Suppressor macrophage treated with lipopolysaccharide for 4 hours (primary cell): ENCODE data around the gene GPC1.

Experiments
- DNase-seq: peaks from one replicate; pipeline ENCODE4 v3.0.0-alpha.2; 2020

GPC1 gene

DNA sequence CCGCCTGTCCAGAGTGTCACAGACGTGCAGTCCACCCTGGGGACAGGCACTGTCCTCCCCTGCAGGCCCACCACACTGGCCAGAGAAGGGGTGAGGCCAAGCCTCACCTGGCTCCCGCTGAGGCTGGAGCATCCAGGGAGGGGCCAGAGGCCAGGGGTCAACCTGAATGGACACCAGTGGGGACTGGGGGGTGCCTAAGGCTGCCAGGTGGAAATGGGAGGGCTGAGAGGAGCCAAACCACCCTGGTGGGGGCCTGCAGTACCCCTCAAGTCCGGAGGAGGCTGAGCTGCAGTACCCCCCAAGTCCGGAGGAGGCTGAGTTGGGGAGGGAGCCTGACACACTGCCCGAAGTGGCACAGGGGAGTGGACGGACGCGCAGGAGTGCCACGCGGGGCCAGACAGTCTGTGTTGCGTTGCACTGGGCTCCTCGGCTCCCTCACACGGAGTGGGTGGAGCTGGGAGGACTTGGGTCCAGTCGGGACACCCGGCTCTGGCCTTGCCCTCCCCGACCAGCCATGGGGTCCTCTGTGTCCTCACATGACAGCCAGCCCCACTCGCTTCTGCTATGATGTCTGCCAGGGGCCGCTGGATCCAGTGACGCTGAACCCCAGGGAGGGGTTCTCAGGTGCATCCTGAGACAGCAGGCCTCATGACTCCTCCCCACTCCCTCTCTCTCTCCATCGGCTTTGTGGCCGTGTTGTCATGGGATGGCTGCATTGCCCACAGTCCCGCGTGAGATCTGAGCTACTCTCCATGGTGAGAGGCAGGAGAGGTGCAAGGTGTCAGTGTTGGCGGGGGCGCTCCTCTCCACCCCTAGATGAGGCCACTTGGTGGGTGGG lies 22.3 kb upstream of the GPC1 start:
- no peak for DNase-seq

DNA sequence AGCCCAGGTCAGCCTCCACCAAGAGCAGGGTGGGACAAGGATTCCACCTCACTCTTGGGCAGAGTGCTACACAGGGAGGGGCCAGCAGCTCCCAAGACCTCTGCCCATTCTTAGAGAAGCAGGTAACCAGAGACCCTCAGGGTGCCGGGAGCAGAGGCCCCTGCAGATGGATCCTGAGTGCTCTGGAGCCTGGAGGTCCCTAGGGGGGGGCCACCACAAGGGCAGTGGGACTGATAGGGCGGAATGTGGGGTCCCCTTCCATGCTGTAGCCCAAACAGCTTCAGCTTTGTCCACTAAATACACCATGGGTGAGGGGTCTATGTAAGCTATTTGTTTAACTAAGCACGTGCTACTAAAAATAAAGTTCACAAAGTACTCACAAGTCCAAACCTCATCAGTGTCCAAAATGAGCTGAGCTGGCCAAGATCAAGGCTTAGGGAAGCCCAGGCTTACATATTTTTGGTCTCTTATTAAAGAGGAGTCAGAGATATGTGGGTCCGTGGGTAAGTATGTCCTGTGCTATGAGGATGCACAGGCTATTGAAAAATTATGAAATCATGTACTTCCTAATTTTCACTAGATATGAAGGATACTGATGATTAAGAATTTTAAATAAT lies 21.5 kb upstream of the GPC1 start:
- DNase-seq, result no peak

DNA sequence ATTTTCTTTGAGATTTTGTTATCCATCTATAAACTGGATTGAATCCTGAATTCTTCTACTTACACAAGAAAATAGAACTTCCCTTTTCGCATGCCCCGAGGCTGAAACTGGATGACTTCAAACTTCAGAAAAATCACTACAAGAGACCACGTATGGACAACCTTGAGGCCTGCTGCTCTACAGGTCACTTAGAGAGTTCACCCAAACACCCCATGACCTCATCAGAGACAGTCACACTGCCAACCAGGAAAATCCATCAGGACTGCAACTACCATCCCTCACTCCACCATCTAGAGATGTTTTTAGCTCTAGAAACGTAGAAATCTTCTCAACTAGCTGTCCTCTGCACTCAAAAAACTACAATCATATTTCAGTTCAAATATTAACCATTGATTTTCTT lies 18.6 kb upstream of the GPC1 start:
- no peak for DNase-seq

DNA sequence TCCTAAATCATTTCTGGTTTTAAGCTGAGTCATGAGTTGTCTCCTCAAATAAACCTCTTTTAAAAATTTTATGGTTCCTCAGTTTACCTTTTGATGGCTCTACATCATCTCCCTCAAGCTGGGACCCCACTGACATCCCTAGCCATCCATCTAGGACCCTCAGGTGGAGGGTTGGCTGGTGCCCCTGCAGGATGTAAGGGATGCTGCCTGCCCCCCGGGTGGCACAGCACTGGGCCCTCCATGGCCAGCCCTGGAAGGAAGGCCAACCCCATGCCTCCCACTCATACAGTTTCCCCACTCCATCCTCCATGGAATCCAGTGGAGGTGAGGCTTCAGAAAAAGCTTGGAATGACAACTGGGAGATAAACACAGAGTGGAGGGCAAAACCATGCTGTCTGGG lies 17.2 kb upstream of the GPC1 start:
- no peak for DNase-seq

- no peak for DNase-seq
Observed at GRCh38 chr2:240419271-240419670, 16.2 kb upstream of the GPC1 start.

DNA sequence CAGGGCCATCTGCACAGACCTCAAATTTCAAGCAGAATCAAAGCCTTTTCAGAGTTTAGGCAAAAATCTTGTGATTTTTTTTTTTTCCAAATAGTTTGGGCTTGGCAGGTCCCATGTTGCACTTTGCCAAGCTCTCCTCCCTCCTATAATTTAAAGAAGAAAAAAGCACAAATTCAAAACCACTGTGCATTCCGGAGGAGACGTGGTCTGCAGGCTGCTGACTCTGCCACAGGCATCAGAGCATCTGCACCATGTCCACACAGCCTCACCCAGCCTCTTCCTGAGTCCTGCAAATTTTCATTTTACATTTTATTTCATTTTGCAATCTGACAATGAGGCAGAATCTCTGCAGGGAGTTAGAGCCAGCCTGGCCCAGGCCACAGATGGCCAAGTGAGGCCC lies 15.7 kb upstream of the GPC1 start:
- DNase-seq, result no peak

DNA sequence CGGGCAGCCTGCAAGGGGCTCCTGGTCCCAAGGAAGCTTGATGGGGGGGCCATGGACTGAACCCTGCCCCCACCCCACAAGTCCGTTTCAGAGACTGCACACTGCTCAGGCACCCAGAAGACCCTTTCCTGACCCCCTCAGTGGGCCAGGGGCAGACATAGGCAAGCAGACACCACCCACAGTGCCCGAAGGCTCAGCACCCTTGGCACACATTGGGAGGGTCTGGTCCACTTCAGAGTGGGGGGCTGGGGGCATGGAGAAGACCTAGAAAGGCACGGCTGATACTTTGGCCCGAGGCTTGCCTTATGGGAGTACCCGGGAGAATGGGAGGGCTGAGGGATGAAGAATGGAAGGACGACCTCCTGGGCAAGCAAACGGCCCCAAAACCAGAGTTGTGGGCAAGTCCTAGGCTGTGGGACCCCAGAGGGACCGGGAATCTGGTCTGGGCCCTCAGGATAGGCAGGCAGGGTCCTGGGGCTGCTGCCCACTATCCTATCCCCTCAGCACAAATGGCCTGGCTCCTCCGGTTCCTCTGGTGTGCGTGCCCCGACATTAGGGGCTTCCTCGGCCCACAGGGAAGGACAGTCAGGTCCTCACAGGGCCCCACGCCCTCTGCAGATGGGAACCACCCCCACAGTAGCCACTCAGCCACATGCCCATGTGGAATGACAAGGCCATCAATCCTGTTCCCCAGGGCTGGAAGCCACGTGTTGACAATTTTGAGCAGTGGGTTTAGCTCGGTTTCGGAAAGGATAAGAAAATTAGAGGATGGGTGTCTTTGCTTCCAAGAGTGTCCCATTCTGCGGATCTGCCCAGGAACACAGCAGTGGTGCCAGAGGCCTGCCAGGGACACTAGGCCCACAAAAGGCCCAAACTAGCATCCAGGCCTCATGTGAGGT lies 15.0 kb upstream of the GPC1 start:
- no peak for DNase-seq

- DNase-seq, result no peak
Observed at GRCh38 chr2:240421381-240421780, 14.1 kb upstream of the GPC1 start.

GRCh38 chr2:240422658-240423329 lies 12.7 kb upstream of the GPC1 start:
- DNase-seq, result no peak

DNA sequence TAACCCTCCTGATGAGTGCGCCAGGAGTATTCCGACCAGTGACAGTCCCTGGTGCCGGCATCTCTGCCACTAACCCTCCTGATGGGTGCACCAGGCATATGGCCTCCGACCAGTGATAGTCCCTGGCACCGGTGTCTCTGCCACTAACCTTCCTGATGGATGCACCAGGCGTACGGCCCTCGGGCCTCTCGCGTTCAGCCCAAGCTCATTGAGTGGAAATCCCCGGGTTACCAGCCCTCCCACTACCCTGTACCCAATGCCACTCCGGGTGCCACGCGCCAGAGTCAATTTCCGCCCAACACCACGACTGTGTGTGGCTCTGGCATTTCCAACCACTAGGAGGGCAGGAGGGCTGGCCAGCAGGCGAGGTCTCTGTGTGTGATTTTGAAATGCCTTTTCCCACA lies 11.7 kb upstream of the GPC1 start:
- no peak for DNase-seq

GRCh38 chr2:240424341-240425235 lies 10.9 kb upstream of the GPC1 start:
- DNase-seq, result no peak

DNA sequence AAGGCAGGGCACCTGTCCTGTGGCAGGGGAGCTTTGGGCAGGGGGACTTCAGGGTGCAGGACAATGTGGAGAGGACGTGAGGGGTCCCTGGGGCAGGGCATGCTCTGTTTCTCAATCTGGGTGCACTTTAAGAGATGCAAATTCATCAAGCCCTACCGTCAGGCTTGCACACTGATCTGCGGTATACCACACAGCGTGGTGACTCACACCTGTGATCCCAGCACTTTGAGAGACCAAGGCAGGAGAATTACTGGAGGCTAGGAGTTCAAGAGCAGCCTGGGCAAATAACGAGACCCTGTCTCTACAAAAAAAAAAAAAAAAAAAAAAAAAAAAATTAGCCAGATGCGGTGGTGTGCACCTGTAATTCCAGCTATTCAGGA lies 10.2 kb upstream of the GPC1 start:
- no peak for DNase-seq

DNA sequence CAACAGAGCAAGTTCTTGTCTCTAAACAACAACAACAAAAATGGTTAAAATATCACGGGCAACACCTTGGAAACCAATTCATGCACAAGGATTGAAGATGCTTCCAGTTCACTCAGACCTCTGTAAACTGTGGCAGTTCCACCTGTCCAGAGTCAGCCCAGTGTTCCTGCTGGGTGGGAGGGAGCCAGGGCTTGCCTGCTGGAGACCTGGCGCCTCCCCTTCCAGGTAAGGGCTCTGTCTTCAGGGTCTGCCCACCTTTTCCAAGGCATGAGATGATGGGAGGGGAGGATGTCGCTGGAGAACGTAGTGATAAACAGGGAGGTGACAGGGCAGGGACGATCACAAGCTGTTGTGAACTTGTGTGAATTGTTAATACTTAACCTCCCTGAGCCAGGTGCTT lies 9.8 kb upstream of the GPC1 start:
- no peak for DNase-seq

DNA sequence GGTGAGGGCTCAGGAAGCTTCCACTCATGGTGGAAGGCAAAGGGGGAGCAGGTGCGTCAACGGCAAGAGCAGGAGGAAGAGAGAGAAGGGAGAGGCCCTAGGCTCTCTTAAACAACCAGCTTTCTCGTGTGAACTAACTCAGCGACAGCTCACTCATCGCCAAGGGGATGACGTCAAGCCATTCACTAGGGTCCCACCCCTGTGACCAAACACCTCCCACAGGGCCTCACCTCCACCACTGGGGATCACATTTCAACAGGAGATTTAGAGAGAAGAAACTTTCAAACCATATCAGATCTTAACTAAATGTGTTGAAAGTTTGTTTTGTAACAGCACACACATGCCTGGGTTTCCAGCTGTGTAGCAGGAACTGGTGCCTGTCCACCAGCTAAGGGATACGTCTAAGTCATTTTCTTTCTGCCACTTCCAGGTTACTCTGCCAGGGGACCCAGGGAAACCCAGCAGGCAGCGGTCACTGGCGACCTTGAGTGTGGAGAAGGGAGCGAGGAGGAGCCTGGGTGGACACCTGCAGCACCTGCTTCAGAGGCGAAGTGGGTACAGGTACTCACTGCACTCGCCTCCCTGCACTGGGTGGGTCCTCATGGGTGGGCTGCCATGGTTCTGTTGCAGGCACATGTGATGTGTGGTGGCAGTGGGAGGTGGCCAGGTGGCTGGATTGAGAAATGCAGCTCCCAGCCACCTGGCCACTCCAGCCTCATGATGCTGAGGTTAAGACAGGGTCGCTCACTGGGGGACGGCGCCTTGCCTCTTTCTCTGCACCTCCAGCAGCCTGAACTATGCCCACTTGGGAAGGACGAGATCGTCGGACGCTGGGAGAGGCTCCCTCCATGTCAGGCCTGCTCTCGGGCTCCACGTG lies 8.4 kb upstream of the GPC1 start:
- DNase-seq, result no peak

DNA sequence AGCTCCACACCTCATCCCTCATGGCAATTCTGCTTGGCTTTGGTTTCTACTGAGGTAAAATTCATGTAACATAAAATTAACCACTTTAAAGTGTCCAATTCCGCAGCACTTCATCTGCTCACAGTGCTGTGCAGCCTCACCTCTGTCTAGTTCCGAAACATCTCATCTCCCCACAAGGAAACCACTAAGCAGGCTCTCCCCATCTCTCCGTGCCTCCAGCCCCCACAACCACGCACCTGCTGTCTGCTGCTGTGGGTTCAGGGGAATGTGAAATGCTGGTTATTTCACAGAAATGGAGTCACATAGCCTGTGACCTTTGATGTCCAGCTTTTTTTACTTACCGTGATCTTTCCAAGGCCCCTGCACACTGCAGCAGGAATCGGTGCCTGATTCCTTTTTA lies 7.7 kb upstream of the GPC1 start:
- no peak for DNase-seq

DNA sequence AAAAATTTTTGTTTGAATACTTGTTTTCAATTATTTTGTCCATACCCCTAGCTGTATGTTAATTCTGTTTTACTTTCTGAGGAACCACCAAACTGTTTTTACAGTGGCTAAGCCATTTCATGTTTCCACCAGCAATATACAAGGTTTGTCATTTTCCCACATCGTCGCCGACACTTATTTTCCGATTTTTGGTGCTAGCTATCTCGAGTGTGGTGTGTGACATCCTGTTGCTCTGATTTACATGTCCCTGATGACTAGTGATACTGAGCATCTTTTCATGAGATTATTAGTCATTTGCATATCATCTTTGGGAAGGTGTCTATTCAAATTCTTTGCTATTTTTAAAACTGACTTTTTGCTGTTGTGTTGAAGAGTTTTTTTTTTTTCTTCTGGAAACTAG lies 7.2 kb upstream of the GPC1 start:
- DNase-seq, result no peak

GRCh38 chr2:240429341-240429871 lies 6.1 kb upstream of the GPC1 start:
- DNase-seq, result no peak

- no peak for DNase-seq
Observed at GRCh38 chr2:240429872-240430491, 5.5 kb upstream of the GPC1 start.

DNA sequence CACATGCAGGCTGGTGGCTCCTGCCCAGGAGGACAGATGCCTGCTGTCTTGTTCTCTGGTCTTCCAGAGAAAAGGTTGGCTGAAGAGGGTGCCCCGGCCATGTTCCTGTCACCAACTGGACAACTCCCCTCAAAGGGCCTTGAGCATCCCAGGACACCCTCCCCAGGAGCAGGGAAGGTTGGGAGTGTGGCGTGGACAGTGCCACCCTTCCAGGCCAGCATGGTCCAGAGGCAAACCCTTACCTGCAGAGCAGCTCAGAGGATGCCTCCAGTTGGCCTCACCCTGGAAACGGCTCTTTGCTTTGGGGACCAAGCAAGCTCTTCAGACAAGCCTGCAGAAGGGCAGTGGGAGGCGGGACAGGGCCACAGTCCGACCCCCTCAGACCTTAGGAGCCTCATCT lies 4.9 kb upstream of the GPC1 start:
- no peak for DNase-seq

DNA sequence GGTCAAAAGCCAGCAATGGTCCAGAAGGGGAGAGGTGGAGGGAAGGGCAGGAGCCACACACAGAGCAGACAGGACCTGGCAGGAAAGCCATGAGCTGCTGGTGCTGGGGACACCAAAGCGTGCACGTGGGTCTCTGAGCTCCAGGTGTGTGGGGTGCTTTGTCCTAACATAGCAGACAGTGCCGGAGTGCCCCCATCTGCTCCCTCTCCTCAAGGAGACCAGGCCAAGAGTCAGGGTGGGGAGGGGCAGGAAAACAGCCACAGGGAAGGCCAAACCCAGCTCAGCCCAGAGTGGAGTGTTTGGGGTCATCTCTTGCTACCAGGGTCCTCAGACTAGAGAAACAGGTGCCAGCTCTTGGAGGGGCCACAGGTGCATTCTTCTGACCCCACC lies 4.2 kb upstream of the GPC1 start:
- no peak for DNase-seq
